Fibroblast of skin of back (primary cell): ENCODE measurements around the gene LSM7.
"Not testable (repeated sequence)": the region's sequence is repeated elsewhere in the genome, so short reads cannot be mapped to it uniquely, and the experiment has no call there.

Source experiments
- DNase-seq: peaks from one replicate; pipeline ENCODE4 v3.0.0-alpha.2; 2013

The LSM7 gene

DNA sequence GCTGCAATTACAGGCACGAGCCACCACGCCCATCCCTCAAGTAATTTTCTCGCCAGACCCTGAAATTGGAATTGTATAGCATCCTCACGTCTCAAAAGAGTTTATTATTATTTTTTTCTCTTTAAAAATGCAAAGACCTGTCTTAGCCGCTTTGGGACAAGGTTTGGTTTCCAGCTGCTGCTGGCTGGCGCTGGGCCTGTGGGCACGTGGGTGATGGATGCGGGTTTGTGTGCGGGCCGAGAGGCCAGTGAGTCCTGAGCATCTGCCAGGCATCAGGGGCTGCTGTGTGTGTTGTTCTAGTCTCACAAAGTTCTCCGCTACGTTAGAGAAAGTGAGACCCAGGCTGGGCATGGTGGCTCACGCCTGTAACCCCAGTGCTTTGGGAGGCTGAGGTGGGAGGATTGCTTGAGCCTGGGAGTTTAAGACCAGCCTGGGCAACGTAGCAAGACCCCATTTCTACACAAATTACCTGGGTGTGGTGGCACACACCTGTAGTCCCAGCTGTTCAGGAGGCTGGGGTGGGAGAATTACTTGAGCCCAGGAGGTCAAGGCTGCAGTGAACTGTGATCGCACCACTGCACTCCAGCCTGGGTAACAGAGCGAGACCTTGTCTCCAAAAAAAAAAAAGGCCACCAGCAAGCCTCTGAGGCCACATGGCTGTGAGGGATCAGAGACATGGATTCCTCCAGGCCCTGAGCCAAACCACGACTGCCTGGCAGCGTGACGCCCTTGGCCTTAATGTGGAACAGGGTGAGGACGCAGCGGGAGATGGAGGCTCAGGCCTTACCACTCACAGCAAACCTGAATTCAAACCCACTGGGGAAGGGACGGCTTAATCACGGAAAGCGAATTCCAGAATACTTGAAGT, 27.0 kb upstream of the LSM7 start:
- peak; percentile 76 for DNase-seq

DNA sequence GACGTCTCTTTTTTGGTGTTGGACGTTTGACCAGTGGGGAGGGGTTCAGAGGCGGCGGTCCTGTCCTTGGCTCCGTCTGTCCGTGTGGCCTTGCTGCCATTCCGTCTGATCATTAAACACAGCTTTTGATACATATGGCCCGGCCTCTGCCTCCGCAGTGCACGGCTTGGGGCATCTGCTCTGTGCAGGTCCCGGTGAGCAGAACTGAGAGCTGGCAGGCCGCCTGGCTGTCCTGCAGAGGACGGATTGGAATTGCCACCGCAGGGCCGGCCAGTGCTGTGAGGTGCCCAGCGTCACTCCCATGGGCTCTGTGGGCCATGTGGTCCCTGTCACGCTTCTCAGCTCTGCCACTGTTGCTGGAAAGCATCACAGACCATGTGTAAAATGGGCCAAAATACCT, 26.3 kb upstream of the LSM7 start:
- no peak for DNase-seq

DNA sequence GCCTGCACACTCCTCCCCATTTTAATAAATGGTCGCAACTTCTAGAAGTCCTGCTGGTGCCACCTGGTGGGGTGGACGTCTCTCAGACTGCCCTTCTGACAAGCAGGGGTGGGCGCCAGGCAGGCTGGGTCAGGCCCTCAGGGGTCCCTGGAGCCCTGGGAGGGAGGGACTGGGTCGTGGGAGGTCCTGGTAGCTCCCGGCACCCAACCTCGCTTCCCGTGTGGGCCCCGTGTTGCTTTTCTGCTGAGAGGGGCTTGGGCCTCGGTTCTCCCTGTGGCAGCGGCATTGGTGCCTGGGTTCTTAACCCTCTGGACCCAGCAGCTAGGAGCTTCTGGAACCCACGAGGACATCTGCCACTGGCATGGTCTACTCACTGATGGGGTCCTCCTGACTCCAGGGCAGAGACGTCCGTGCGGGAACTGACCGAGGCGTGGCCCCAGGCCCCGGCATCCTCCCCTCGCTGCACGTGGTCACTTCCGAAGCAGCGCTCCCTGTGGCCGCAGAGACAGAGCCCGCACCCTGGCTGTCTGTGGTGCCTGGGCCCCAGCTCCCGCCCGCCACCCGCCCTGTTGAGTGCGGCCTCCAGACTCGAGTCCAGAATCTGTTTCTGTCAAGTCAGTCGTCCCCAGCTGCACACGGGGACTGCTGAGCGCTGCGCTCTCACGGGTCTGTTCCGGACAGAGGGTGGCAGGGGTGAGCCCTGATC, 25.7 kb upstream of the LSM7 start:
- DNase-seq = no peak

DNA sequence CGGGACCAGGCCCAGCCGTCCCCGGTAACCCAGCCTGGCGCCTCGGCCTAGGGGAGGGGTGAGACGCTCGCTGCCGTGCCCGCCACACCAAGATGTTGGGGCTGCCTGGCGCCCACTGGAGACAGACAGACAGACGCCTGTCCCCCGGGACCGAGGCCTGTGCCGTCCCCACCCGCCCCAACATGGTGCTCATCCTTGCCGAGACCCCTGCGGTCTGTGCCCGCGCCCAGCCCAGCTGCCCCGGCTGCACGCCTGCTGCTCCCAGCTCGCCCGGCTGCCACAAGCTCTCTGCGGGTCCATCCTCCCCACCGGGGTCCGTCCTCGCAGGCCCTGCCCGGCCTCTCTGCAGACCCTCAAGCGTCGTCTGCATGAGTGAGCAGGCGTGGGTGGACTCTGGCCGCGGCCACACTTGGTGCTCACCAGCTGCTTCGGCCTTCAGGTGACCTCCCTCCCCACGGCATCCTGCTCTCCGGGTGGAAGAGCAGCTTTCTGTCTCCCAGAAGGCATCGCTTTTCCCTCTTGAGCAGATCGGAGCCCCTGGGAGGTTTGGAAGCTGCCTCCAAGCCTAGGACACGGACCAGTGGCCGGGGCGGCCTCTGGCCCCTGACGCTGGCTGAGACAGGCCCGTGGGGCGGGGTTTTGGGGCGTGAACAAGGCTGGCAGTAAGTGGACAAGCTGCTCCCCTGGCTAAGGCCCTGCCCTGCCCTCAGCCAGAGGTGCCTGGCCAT, 24.9 kb upstream of the LSM7 start:
- DNase-seq = no peak

DNA sequence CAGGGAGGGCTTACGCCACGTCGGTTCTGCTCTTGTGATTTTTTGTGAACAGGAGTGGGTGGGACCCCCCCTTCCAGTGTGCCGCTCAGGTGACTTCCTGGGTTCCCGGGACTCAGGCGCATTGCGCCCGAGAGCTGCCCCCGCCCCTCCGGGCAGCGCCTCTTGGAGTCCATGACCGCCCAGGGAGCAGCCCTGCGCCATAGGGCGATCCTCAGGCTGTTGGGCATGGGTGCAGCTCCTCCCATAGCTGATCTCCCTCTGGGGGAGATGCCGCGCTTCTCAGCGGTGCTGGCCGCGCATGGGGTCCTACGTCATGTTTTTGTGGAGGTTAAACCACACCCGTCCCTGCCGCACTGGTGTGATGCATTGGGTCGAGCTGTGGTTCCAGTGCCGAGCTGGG, 23.7 kb upstream of the LSM7 start:
- DNase-seq = no peak

DNA sequence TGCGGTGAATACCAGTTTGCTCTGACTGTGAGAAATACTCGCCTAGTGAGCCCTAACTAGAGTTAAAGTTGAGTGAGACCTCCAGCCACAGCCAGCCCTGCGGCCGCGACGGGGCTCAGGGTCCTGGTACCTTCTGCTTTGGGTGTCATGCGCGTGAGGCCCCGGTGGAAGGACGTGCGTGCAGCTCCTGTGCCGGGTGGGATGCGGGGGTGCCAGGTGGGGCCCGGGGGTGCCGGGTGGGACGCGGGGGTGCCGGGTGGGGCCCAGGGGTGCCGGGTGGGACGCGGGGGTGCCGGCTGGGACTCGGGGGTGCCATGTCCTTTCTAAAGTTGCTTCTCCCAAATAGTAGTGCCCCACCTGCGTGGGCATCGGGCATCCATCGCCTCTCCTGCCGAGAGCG, 23.2 kb upstream of the LSM7 start:
- no peak for DNase-seq

DNA sequence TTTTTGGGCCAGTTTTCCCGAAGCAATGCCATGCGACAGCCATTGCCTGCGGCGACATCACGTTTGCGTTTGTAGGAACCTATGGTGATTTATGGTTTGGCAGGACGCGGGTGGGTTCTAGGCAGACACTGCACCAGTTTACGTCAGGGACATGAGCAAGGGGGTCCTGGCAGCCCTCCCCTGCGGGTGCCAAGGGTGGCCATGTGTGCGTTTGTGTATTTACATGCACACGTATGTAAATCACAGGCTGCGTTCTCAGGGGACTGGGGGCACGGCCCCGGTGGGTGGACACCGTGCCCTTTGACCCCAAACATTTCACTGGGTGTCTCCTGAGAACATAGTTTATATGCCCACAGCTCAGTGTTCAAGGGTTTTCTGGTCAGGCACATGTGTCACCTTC, 22.3 kb upstream of the LSM7 start:
- no peak for DNase-seq

DNA sequence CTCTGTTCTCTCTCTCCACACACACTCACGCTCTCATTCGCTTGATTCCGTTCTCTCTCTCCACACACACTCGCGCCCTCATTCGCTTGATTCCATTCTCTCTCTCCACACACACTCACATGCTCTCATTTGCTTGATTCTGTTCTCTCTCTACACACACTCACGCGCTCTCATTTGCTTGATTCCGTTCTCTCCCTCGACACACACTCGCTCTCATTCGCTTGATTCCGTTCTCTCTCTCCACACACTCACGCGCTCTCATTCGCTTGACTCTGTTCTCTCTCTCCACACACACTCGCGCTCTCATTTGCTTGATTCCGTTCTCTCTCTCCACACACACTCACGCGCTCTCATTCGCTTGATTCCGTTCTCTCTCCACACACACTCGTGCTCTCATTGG, 21.4 kb upstream of the LSM7 start:
- not testable (repeated sequence) for DNase-seq

DNA sequence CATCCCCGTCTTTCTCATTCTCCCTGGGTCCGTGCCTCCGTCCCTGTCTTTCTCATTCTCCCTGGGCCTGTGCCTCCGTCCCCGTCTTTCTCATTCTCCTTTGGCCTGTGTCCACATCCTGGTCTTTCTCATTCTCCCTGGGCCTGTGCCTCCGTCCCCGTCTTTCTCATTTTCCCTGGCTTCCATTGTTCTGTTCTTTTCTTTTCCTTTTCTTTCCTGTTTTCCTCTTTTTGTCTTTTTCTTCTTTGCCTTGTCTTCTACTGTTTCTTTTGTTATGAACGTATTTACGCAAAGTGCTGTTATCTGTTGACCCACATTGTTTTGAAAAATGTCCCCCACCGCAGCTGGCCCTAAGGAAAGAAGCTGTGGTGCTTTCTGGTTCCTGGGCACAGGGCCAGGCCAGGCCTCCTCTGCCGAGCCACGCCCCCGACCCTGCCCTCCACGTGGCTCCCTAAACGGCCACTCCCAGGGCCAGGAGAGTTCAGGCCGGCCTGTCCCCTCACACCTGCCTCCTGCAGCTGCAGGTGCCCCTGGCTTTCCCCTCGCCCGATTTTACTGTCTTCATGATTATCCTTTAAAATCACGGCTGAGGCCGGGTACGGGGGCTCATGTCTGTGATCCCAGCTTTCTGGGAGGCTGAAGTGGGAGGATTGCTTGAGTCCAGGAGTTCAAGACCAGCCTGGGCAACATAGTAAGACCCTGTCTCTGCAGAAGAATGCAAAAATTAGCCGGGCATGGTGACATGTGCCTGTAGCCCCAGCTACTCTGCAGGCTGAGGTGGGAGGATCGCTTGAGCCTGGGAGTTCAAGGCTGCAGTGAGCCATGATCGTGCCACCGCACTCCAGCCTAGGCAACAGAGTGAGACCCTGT, 17.6 kb upstream of the LSM7 start:
- DNase-seq = no peak

DNA sequence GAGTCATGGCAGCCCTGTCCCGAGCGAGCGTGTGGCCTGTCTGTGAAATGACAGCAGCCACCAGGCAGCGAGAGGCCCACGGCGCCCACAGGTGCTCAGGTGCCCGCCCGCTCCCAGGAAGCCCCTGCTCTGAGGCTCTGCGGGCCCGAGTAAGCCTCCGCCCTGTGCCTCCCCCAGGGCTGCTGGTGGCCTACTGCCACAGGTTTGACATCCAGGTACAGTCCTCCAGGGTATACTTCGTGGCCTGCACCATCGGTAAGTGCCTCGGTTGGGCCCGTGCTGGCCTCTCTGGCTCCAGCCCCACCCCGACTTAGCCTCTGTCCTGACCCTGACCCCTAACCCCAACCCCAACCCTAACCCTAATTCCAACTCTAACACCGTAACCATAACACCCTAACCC, 16.7 kb upstream of the LSM7 start:
- no peak for DNase-seq

DNA sequence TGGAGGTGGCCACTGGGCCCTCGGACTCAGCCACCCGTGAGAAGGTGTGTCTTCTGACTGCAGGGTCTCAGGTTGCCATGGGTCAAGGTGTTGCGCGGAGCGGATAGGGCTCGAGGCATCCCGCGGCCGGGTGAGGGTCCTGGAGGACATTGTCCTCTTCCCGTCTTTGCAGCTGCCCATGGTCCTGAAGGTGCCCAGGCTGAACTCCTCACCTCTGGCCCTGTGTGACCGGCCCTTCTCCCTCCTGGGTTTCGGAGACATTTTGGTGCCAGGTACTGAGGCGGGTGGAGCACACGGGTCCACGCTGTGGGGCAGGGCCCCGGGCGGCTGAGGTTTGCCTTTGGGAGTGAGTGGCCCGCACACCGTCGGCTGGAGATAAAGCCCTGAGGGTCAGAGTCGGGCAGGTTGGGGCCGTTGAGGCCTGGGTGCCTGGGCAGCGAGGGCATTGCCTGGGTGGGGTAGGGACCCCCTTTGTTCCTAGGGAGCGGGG, 16.0 kb upstream of the LSM7 start:
- DNase-seq = no peak

DNA sequence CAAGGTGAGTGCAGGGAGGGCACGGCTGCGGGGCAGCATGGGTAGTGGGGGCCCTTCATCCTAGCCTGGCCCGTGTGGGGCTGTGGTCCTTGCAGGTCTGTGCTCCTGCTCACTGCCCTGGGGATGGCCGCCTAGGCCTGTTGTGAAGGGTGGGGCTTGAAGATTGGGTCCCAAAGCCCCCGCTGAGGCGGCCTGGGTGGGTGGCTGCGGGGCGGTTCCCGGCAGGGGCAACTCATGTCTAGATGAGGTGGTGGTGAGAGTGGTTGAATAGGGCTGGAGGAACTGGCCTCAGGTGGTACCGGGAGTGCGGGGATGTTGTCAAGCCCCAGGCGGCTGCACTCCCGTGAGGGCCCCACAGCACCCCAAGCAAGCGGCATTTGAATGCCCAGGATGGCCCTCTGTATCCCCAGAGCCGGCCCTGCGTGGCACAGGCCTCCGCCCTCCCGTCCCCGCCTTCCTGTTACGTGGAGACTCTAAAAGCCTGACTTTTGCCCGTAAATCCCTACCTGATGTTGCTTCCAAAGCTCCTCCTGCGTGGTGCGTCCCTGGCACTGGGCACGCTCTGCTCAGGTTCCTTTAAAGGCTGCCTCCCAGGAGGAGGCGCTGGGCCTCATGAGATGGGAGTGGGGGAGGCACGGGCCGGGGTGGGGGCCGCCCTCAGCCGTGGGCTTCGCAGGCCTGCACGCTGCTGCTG, 15.1 kb upstream of the LSM7 start:
- DNase-seq = no peak

DNA sequence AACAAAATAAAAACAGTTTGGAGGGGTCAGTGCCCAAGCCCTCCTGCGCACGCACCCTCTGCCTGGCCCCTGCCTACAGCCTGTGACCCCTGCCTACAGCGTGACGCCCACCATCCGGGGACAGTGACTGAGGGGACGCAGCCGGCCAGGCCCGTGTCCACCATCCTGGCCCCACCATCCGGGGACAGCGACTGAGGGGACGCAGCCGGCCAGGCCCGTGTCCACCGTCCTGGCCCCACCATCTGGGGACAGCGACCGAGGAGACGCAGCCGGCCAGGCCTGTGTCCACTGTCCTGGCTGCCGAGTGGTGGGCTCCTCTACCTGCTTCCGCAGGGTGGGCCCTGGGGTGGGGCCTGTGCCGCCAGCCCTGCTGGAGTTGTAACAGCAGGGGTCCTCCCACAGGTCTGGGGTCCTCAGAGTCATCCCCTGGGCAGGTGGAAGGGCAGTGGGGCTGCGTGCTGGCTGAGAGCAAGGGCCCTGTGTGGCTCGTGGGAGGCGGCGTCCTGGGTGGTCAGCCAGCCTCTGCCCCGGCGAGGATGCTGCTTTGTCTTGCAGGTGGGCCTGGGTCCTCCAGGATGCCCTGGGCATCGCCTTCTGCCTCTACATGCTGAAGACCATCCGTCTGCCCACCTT, 14.4 kb upstream of the LSM7 start:
- no peak for DNase-seq

DNA sequence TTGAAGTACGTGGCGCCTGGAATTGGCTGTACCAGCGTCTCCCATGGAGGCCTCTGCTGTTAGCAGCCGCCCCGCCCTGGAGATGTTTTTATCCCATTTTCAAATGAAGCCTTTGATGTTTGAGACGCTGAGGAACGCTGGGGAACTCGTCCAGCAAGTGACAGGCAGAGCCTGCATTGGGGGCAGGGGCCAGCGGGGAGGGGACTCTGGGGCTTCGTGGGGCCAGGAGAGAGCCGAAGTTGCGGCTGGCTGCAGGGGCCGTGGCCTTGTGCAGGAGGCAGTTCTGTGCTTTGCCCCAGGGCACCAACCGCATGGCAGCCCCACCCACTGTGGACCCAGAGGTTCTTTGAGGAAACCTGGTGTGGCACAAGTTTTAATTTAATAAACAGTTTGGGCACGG, 13.6 kb upstream of the LSM7 start:
- no peak for DNase-seq

DNA sequence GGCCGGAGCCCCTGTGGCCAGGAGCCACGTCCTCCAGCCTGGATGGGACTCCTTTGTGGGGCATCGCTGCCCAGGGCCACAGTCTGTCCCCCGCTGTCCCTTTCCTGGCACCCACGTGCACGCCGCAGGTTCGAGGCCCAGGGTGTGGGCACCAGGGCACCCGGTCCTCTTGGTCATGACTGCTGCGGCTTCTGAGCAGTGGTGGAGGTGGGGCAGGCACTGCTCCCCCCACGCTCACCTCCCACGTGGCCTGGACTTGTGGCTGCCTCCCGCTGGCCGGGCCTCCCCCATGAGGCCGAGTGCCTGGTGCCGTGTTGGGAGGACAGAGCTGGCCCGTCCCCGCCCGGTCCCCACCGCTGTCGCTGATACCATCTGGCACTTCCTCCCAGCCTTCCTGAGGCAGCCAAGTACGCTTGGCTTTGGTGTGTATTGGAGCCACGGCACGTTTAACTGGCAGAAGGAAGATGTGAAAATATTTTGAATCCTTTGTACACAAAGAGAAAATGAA, 12.9 kb upstream of the LSM7 start:
- DNase-seq = no peak

DNA sequence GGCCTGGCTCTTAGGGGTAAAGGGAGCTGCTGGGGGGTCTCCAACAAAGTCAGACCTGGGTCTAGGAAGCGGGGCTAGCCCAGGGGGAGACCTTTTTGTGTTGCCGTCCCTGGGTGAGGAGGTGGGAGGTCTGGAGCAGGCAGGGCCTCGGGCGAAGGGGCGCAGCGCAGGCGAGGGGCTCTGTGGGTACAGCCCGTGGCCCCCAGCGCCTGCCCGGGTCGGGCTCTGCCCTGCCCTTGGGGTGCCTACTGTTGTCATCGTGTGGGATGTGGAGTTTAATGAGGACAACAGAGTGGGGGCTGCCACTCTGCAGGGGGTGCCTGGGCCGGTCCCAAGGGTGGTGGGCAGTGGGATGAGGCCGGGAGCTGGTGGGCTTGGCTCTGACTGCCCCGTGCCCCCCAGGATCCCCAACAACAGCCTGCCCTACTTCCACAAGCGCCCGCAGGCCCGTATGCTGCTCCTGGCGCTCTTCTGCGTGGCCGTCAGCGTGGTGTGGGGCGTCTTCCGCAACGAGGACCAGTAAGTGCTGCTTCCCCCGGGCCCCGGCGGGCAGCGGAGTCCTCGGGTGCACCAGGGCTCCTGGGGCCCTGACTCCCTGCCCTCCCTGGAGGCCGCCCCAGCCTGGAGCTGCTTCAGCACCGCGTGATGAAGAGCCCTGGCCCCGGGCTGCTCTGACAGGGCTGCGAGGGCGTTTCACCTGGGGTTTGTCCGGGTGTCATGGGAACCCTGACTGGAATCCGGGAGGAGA, 12.3 kb upstream of the LSM7 start:
- DNase-seq = no peak

DNA sequence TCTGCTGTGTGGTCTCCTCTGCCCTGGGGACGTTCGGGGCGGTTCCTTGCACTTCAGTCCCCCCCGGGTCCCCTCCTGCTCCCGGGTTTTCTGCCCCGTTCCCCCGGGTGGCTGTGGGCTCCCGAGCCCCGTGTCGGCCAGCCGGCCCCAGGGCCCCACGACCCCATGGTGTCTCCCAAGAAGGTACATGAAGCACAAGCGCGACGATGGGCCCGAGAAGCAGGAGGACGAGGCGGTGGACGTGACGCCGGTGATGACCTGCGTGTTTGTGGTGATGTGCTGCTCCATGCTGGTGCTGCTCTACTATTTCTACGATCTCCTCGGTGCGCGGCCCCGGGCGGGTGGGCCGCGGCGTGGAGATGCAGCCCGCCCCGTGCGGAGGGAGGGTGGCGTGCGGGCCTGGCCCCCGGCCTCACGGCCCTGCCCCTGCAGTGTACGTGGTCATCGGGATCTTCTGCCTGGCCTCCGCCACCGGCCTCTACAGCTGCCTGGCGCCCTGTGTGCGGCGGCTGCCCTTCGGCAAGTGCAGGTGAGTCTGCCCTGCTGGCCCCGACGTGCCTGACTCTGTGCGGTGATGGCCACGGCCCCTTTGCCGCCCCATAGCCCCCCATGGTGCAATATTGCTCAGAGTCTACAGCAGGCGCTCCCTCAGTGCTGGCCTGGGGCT, 11.4 kb upstream of the LSM7 start:
- no peak for DNase-seq

DNA sequence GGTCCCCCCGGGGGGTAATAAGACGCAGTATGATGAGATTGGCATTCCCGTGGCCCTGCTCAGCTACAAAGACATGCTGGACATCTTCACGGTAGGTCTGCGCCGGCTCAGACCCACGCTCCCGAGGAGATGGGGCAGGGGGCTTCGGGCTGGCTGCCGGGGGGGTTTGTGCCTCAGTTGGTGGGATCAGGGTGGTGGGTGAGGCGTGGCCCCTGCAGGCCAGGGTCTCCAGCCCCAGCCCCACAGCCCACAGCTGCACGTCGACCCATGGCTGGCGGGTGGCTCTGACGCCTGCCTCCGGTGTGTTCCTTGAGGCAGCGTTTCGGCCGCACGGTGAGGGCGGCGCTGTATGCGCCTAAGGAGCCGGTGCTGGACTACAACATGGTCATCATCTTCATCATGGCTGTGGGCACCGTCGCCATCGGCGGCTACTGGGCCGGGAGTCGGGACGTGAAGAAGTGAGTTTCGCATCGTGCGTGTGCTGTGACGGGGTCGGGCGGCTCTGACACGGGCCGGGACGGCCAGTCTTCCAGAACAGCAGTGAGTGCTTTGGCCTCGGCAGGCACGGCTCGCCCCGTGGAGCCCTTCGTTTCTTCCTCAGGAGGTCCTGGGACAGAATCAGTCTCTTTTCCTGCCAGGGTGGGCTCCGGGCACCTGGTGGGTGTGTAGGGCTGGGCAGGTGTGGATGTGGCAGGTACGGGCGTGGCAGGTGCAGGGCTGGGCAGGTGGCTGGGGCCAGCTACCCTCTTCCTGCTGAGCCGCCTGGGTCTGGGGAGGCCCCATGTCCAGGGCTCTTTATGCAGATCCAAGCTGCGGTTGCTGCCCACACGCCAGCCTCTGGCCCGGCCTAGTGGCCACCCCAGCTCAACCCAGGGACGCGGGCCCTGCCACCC, 10.6 kb upstream of the LSM7 start:
- DNase-seq = no peak
